Stimulated activated naive CD8-positive, alpha-beta T cell treated with anti-CD3 and anti-CD28 coated beads, Interleukin-15, Interleukin-2, amounts not matched to agents 100 ng/mL and 50 ng/mL, for 24 hours (primary cell): Measurements from ENCODE around the gene KLHL26.
"Not testable (repeated sequence)": the region's sequence is repeated elsewhere in the genome, so short reads cannot be mapped to it uniquely, and the experiment has no call there.

ENCODE experiments used
- H3K27ac Mint-ChIP-seq: one replicate; pipeline ENCODE4 v1.8.0; 2021; ENCODE audit warnings: mild to moderate bottlenecking, mixed read lengths
- H3K27me3 Mint-ChIP-seq: one replicate; pipeline ENCODE4 v1.8.0; 2021; ENCODE audit warnings: mixed read lengths
- H3K36me3 Mint-ChIP-seq: one replicate; pipeline ENCODE4 v1.8.0; 2021; ENCODE audit warnings: low read depth, mixed read lengths
- H3K4me1 Mint-ChIP-seq: one replicate; pipeline ENCODE4 v1.8.0; 2021; ENCODE audit warnings: low read depth, mixed read lengths
- H3K4me3 Mint-ChIP-seq: one replicate; pipeline ENCODE4 v1.8.0; 2021; ENCODE audit warnings: mild to moderate bottlenecking, mixed read lengths
- H3K9me3 Mint-ChIP-seq: one replicate; pipeline ENCODE4 v1.8.0; 2021; ENCODE audit warnings: mixed read lengths

KLHL26 gene, protein sequence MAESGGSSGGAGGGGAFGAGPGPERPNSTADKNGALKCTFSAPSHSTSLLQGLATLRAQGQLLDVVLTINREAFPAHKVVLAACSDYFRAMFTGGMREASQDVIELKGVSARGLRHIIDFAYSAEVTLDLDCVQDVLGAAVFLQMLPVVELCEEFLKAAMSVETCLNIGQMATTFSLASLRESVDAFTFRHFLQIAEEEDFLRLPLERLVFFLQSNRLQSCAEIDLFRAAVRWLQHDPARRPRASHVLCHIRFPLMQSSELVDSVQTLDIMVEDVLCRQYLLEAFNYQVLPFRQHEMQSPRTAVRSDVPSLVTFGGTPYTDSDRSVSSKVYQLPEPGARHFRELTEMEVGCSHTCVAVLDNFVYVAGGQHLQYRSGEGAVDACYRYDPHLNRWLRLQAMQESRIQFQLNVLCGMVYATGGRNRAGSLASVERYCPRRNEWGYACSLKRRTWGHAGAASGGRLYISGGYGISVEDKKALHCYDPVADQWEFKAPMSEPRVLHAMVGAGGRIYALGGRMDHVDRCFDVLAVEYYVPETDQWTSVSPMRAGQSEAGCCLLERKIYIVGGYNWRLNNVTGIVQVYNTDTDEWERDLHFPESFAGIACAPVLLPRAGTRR

DNA sequence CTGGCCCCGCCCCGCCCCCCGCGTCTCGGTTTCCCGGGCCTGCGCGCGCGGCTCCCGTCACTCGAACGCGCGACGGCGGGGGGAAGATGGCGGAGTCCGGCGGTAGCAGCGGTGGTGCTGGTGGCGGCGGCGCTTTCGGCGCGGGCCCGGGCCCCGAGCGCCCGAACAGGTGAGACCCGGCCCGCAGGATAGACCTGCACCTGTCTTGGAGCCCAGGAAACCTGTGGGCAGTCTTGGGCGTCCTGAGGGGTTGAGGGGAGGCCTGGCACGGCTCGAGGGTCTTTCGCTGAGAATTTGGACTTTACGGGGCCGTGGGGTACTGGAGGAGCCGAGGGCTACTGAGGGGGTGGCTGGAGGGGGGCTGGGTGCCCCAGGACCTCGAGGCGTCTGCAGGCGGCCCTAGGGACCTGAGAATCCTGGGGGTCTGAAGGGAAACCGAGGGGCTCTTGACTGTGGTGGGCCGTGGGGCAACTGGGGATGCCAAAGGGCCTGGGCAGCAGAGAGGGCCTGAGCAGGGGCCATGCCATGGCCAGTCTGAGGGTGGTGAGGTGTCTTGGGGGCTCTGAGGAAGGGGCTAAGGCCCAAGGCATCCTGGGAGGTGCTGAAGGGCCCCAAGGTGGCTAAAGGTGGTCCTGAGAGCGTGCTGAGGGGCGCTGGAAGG is at the start of gene KLHL26:
Gene KLHL26 (plus strand): TSS at position 60 of the 661 bp plus-strand sequence. CDS start 27 bp downstream, at position 87.
- H3K27ac Mint-ChIP-seq: peak within 1 kb of the TSS; percentile 87
- H3K27me3 Mint-ChIP-seq: peaks cover 5% of the 10 kb centered on the region
- peaks cover 21% of the 10 kb centered on the region for H3K4me1 Mint-ChIP-seq
- H3K9me3 Mint-ChIP-seq: no peaks in the 10 kb centered on the region
- H3K36me3 Mint-ChIP-seq: no peaks in the 10 kb centered on the region
- peak within 1 kb of the TSS; percentile 82 for H3K4me3 Mint-ChIP-seq

DNA sequence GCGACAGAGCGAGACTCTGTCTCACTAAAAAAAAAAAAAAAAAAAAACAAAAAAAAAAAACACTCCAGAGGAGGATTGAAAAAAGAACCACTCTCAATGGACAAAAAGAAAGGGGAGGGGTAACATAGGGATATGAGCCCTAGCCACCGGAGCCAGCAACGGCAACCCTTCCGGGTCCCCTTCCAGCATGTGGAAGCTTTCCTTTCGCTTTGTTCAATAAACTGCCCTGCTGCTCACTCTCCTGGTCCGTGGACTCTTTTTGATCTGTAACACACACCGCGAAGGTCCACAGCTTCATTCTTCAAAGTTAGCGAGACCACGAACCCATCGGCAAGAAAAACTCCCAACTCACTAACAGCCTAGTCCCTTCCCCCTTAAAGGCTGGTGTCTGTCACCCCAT is 49.3 kb upstream of the KLHL26 start:
- Mint-ChIP-seq H3K4me1 (peaks cover 38% of the 10 kb centered on the region), H3K4me3 (peak overlapping the region; percentile 93), H3K36me3 (peaks cover 21% of the 10 kb centered on the region), H3K27me3 (no peaks in the 10 kb centered on the region), H3K27ac (no peak overlapping the region), H3K9me3 (no peaks in the 10 kb centered on the region)

DNA sequence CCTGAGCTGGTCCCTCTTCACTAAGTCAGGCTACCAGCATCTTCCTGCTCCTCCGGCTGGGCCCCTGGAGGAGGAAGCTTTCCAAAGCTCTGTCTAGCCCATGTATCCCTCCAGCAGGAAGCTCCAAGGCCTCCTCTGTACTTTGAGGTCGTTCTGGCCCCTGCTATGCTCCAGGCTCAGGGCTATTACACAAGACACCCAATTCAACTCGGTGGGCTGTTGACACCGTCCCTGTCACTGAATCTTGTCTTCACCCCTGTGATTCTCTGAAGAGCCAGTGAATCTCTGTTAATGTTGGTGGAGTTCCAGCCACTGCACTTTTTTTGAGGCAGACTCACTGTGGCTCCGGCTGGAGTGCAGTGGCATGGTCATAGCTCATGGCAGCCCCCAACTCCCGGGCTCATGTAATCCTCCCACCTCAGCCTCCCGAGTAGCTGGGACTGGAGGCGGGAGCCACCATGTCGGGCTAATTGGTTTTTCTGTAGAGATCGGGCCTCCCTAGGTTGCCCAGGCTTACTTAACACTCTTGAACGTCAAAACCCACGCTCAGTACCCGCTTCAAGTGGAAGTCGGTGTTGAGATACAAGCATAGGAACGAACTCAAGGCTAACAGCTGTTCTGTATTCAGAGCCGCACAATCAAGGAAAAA is 48.7 kb upstream of the KLHL26 start:
- peak overlapping the region; percentile 93 for H3K4me3 Mint-ChIP-seq
- H3K36me3 Mint-ChIP-seq: peaks cover 21% of the 10 kb centered on the region
- peaks cover 38% of the 10 kb centered on the region for H3K4me1 Mint-ChIP-seq
- peak overlapping the region; percentile 90 for H3K27ac Mint-ChIP-seq
- H3K27me3 Mint-ChIP-seq: no peaks in the 10 kb centered on the region
- no peaks in the 10 kb centered on the region for H3K9me3 Mint-ChIP-seq

DNA sequence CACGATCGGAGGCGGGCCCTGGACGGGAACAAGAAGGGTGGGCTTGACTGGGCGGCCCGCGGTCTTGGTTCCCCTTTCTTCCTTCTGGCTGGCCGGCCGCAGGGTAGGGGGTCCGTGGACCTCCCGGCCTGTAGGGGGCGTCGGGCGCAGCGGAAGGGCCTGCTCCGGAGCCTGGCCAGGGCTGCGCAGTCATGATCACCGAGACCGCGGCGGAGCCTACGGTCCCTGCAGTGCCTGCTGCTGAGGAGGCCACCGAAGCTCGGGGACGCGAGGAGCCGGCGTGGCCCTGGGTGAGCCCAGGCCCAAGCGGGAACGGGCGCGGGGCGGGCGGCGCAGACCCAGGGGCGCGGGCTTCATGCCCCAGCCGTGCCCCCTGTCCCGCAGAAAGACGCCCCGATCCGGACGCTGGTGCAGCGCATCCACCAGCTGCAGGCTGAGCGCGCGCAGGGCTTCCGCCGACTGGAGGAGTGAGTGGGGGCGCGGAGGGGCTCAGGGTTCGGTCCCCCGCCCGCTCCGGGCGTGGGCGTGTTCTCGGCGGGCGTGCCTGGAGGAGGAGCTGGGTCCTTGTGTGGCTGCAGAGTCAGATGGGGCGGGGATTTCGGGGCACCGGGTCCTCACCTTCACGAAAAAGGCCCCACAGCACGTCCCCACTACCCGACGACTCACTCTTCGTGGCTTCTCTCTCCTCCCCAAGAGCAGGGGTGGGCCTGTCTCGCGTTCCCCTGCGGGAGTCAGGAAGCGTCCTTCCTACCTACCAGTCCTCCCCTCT is 48.0 kb upstream of the KLHL26 start, which contains the start of gene REX1BD:
Gene REX1BD (plus strand): TSS at position 188 of the 769 bp plus-strand sequence. CDS start 4 bp downstream, at position 192.
- Mint-ChIP-seq H3K27me3 (no peaks in the 10 kb centered on the region), H3K4me1 (peaks cover 42% of the 10 kb centered on the region), H3K4me3 (peak within 1 kb of the TSS; percentile 93), H3K9me3 (no peaks in the 10 kb centered on the region), H3K36me3 (peaks cover 21% of the 10 kb centered on the region), H3K27ac (peak within 1 kb of the TSS; percentile 96)

DNA sequence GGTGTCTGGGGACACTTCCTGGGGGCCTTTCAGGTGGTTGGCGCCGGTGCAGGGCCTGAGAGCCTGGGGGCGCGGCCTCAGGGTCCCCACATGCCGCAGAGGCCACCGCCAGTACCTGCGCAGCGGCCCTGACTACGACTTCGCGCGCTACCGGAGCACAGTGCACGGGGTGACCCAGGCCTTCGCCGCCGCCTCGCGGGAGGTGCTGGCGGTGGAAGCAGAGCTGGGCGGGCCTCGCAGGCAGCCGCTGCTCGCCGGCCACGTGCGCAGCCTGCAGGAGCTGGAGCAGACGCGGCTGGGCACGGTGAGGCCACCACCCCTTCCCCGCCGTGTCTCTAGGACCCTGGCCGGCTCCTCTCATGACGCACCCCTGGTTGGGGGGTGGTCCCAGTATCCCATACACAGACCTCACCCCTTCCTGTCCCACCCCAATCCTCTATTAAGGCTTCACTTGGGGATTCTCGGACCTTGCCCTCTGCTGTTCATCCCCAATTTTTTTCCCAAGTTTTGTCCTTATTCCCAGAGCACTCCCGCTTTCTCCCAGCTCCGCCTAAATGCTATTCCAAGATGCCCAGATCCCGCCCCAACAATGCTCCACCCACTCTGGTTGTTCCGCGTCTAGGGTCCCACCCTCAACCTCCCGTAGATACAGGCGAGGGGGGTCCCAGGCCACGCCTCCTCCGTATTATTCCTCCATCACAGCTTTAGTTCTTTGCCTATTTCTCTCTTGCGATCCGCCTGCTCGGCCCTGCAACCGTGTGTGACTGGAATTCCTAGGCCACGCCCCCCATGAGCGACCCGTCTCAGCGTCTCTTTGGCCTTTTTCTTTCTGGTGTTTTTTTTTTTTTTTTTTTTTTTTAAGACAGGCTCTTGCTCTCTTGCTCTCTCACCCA is 47.2 kb upstream of the KLHL26 start:
- peaks cover 21% of the 10 kb centered on the region for H3K36me3 Mint-ChIP-seq
- peak overlapping the region; percentile 93 for H3K4me3 Mint-ChIP-seq
- no peaks in the 10 kb centered on the region for H3K27me3 Mint-ChIP-seq
- H3K9me3 Mint-ChIP-seq: no peaks in the 10 kb centered on the region
- peaks cover 44% of the 10 kb centered on the region for H3K4me1 Mint-ChIP-seq
- H3K27ac Mint-ChIP-seq: peak overlapping the region; percentile 96

DNA sequence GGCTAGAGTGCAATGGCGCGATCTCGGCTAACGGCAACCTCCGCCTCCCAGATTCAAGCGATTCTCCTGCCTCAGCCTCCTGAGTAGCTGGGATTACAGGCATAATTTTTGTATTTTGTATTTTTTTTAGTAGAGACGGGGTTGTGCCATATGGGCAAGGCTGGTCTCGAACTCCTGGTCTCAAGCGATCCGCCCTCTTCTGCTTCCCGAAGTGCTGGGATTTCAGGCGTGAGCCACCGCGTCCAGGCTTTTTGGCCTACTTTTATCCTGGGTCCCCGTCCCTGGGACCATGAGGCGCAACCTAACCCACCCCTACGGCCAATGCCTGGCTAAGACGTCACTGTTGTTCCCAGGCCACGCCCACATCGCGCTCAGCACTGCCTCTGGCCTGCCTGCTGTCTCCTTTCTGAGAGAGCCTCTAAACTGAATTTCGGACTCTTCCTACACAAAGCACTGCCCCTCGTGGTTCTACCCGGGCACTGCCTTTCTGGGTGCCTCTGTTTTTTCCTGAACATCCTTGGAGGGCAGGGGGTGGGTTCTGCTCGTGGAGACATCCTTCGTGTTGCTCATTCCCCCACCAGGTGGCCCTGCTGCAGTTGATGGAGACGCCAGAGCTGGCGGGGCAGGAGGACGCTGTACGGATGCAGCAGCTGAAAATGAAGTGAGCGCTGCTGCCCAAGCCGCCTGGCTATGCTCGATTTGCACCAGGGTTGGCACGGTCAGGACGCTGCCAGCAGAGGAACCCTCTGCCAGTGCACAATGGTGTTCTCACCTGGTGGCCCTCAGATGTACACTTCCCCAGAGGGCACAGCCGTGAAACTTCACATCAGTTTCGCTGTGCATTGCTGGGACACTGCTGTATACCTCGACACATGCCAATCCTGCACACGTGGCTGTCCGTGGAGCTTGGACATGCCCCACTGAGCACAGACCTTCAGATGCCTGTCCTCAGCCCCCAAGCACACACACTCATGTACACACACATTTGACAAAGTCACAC is 46.3 kb upstream of the KLHL26 start:
- peak overlapping the region; percentile 93 for H3K4me3 Mint-ChIP-seq
- no peaks in the 10 kb centered on the region for H3K27me3 Mint-ChIP-seq
- H3K27ac Mint-ChIP-seq: peak overlapping the region; percentile 67
- H3K4me1 Mint-ChIP-seq: peaks cover 48% of the 10 kb centered on the region
- no peaks in the 10 kb centered on the region for H3K9me3 Mint-ChIP-seq
- peaks cover 21% of the 10 kb centered on the region for H3K36me3 Mint-ChIP-seq

DNA sequence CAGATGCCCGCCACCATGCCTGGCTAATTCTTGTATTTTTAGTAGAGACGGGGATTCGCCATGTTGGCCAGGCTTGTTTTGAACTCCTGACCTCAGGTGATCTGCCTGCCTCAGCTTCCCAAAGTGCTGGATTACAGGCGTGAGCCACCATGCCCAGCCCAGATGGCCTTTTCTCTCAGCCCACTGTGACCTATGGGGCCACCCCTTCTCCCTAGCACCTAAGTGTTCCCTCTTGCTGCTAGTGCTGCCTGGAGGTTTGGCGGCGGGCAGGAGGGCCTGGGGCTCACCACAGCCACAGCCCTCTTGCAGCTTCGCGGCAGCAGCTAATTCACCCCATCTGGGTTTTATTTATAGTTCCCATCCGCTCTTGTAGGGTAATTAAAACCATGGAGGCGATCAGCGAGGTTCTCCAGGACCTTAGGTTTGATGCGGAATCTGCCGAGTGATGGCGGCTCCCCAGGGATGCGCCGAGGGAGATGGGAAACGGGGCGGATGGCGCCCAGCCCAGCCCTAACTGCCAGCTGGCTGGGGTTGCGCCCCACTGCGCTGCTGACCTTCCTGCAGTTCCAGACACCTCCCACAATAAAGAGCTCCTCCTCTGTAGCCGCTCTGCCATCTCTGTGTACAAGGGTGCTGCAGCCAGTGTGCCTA is 45.0 kb upstream of the KLHL26 start:
- no peaks in the 10 kb centered on the region for H3K27me3 Mint-ChIP-seq
- no peaks in the 10 kb centered on the region for H3K9me3 Mint-ChIP-seq
- H3K4me3 Mint-ChIP-seq: no peak overlapping the region
- H3K27ac Mint-ChIP-seq: peak overlapping the region; percentile 45
- H3K4me1 Mint-ChIP-seq: peaks cover 43% of the 10 kb centered on the region
- H3K36me3 Mint-ChIP-seq: peaks cover 21% of the 10 kb centered on the region

DNA sequence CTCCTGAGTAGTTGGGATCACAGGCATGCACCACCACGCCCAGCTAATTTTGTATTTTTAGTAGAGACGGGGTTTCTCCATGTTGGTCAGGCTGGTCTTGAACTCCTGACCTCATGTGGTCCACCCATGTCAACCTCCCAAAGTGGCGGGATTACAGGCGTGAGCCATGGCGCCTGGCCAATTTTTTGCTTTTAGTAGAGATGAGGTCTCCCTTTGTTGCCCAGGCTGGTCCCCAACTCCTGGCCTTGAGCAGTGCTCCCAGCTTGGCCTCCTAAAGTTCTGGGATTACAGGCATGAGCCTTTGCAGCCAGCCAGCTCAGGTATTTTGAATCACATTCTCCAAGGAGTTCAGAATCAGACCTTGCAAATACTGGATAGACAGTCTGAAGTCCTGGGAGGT is 44.1 kb upstream of the KLHL26 start:
- H3K36me3 Mint-ChIP-seq: peaks cover 21% of the 10 kb centered on the region
- not testable (repeated sequence) for H3K9me3 Mint-ChIP-seq, H3K27ac Mint-ChIP-seq, H3K4me3 Mint-ChIP-seq, H3K27me3 Mint-ChIP-seq
- peaks cover 39% of the 10 kb centered on the region for H3K4me1 Mint-ChIP-seq

DNA sequence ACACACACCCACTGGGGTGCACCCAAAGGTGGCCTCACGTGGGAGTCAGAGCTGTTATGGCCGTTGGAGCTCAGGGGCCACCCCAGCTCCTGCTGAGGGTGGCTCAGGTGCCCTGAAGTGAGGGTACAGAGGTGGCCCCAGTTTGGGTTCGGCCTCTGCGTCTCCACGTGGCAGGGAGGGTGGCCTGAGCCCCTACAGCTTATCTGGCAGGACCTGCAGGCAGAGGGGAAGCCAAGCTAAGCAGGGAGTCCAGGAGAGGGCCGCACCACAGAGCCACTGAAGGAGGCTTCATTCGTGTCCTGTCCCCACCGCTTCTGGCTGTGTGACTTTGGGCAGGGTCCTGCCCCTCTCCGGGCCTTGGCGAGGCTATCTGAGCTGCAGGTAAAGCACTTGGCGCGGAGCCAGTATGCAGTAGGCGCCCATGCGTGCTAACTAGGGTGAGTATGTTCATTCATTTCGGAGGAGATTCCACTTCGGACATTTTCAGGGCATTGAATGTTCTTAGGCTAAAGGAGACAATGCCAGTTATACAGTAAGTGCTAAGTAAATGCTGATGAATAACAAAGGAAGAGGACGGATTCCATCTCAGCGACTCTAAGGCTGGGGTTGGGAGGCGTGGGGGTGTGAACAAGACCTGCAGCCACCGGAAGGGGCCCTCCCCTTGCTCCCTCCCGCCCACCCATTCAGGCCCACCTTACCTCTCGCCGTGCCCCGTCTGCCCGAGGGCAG is 43.3 kb upstream of the KLHL26 start:
- H3K36me3 Mint-ChIP-seq: peaks cover 21% of the 10 kb centered on the region
- H3K27me3 Mint-ChIP-seq: no peaks in the 10 kb centered on the region
- H3K9me3 Mint-ChIP-seq: no peaks in the 10 kb centered on the region
- H3K4me3 Mint-ChIP-seq: peak overlapping the region; percentile 49
- H3K27ac Mint-ChIP-seq: peak overlapping the region; percentile 38
- peaks cover 32% of the 10 kb centered on the region for H3K4me1 Mint-ChIP-seq

DNA sequence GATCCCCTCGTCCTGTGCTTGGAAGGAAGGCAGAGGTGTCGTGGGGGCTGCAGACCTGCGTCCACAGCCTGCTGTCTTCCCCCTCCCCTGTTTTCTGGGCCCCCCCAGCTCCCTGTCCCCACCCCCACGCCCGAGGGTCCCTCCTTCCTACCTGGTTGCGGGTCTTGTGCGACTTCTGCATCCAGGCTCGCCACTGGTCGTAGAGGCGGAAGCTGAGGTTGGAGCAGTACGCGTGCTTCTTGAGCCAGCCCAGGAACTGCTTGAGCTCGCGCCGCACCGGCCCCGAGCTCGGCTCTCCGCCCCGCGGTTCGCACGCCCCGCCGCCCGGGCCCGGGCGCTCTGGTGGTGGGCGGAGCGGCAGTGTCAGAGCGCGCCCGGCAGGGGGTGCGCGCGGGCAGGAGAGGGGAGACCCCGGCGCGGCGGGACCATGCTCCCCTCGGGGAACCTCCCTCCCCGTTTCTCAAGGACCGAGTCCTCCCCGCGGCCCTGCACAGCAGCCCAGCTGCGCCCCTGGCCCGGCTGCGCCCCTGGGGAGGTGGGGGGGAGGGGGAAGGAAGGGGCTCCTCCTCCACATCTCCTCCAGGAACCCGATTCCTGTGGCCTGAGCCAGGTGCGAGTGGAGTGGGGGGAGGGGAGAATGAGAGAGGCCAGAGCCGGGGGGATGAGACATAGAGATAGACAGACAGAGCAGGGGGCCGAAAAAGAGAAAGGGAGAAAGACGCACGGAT is 42.6 kb upstream of the KLHL26 start:
- Mint-ChIP-seq H3K27ac (peak overlapping the region; percentile 75), H3K9me3 (no peaks in the 10 kb centered on the region), H3K4me3 (peak overlapping the region; percentile 74), H3K27me3 (no peaks in the 10 kb centered on the region), H3K4me1 (peaks cover 32% of the 10 kb centered on the region), H3K36me3 (peaks cover 21% of the 10 kb centered on the region)

DNA sequence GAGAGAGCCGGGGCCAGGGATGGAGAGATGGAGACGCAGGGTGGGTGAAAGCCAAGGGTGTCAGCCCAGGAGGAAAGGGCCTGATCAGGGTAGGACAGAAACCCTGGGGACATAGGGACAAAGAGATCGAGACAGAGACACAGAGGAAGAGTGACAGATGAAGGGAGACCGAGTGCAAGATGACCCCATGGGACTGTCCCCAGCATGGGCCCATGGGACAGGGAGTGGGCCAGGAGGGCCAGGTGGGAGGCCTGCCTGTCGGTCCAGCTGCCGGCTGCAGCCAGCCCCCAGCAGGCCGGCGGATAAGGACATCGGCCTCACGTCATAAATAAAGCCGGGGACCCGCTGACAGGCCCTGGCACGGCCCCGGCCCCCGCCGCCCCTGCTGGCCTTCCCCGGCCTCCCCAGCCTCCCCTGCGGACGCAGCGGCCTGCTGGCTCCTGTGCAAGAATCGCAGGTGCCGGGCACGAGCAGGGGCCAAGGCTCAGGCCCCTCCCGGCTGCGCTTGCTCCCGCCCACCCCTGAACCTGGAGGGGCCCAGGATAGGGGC is 41.9 kb upstream of the KLHL26 start:
- H3K27ac Mint-ChIP-seq: peak overlapping the region; percentile 75
- H3K4me3 Mint-ChIP-seq: peak overlapping the region; percentile 74
- peaks cover 17% of the 10 kb centered on the region for H3K36me3 Mint-ChIP-seq
- peaks cover 28% of the 10 kb centered on the region for H3K4me1 Mint-ChIP-seq
- no peaks in the 10 kb centered on the region for H3K9me3 Mint-ChIP-seq
- H3K27me3 Mint-ChIP-seq: no peaks in the 10 kb centered on the region
